H9 (cell line): ENCODE measurements around the gene DOCK2. TPM values are rescaled to one million over a fixed set of nuclear protein-coding genes. Genes with fewer than 3 reads are reported as not detected.

Experiments used
- DNase-seq: peaks from one replicate; pipeline ENCODE4 v3.0.0-alpha.2; 2017
- H2AFZ ChIP-seq: one replicate; pipeline ENCODE4 v1.6.1; 2013; ENCODE audit warnings: mild to moderate bottlenecking, low read length, control low read depth, moderate library complexity
- H2AK5ac ChIP-seq: 2 replicates; pipeline ENCODE4 v1.6.1; 2013; ENCODE audit warnings: low read length, control low read depth, mixed read lengths; ENCODE audit not compliant: insufficient read length
- H2BK120ac ChIP-seq: one replicate; pipeline ENCODE4 v1.6.1; 2013; ENCODE audit warnings: low read depth, mild to moderate bottlenecking, low read length, control low read depth, inconsistent platforms; ENCODE audit not compliant: poor library complexity, severe bottlenecking
- H2BK12ac ChIP-seq: 2 replicates; pipeline ENCODE4 v1.6.1; 2013; ENCODE audit warnings: low read length, control low read depth, mixed read lengths, low read depth; ENCODE audit not compliant: insufficient read length
- H2BK15ac ChIP-seq: 2 replicates; pipeline ENCODE4 v1.6.1; 2013; ENCODE audit warnings: low read depth, low read length, control low read depth
- H2BK20ac ChIP-seq: one replicate; pipeline ENCODE4 v1.6.1; 2013; ENCODE audit warnings: low read depth, mild to moderate bottlenecking, low read length, control low read depth, inconsistent platforms; ENCODE audit not compliant: poor library complexity, severe bottlenecking
- H2BK5ac ChIP-seq: 2 replicates; pipeline ENCODE4 v1.6.1; 2013; ENCODE audit warnings: low read length, control low read depth, mixed read lengths; ENCODE audit not compliant: insufficient read length
- H3K14ac ChIP-seq: 2 replicates; pipeline ENCODE4 v1.6.1; 2013; ENCODE audit warnings: low read length, control low read depth; ENCODE audit not compliant: insufficient read depth
- H3K18ac ChIP-seq: 2 replicates; pipeline ENCODE4 v1.6.1; 2013; ENCODE audit warnings: low read depth, mild to moderate bottlenecking, mixed read lengths, low read length, control low read depth; ENCODE audit not compliant: insufficient read length
- H3K23ac ChIP-seq: 2 replicates; pipeline ENCODE4 v1.6.1; 2013; ENCODE audit warnings: low read length, control low read depth, mixed read lengths, low read depth; ENCODE audit not compliant: insufficient read length
- H3K23me2 ChIP-seq: 2 replicates; pipeline ENCODE4 v1.6.1; 2013; ENCODE audit warnings: low read depth, mild to moderate bottlenecking, mixed read lengths, low read length, control low read depth; ENCODE audit not compliant: insufficient read length, poor library complexity, severe bottlenecking
- H3K27ac ChIP-seq: 2 replicates; pipeline ENCODE4 v1.5.1; 2013; ENCODE audit warnings: low read length, control low read depth, mixed read lengths, low read depth; ENCODE audit not compliant: insufficient read length
- H3K27me3 ChIP-seq: 2 replicates; pipeline ENCODE4 v1.6.1; 2013; ENCODE audit warnings: low read length, control low read depth, inconsistent platforms; ENCODE audit not compliant: insufficient read depth
- H3K4ac ChIP-seq: 2 replicates; pipeline ENCODE4 v1.6.1; 2013; ENCODE audit warnings: low read depth, mild to moderate bottlenecking, control low read depth, inconsistent platforms, low read length, moderate library complexity
- H3K4me1 ChIP-seq: 2 replicates; pipeline ENCODE4 v1.6.1; 2013; ENCODE audit warnings: low read length, control low read depth, inconsistent platforms; ENCODE audit not compliant: insufficient read depth
- H3K4me2 ChIP-seq: 2 replicates; pipeline ENCODE4 v1.6.1; 2013; ENCODE audit warnings: low read length, control low read depth, mixed read lengths; ENCODE audit not compliant: insufficient read length, insufficient read depth
- H3K56ac ChIP-seq: 2 replicates; pipeline ENCODE4 v1.6.1; 2013; ENCODE audit warnings: low read depth, mild to moderate bottlenecking, mixed read lengths, low read length, control low read depth; ENCODE audit not compliant: insufficient read length
- H3K79me1 ChIP-seq: 2 replicates; pipeline ENCODE4 v1.6.1; 2013; ENCODE audit warnings: low read depth, mild to moderate bottlenecking, moderate library complexity, low read length, control low read depth, inconsistent platforms; ENCODE audit not compliant: insufficient read depth, poor library complexity, severe bottlenecking
- H3K79me2 ChIP-seq: 2 replicates; pipeline ENCODE4 v1.6.1; 2013; ENCODE audit warnings: low read length, control low read depth, inconsistent platforms; ENCODE audit not compliant: insufficient read depth
- H3K9ac ChIP-seq: 2 replicates; pipeline ENCODE4 v1.6.1; 2013; ENCODE audit warnings: low read length, control low read depth, mixed read lengths; ENCODE audit not compliant: insufficient read length; ENCODE audit errors: extremely low read depth
- H3K9me3 ChIP-seq: one replicate; pipeline ENCODE4 v1.6.1; 2013; ENCODE audit warnings: low read depth, low read length, inconsistent platforms; ENCODE audit not compliant: control insufficient read depth
- H3T11ph ChIP-seq: one replicate; pipeline ENCODE4 v1.6.1; 2013; ENCODE audit warnings: mild to moderate bottlenecking, low read length, control low read depth, inconsistent platforms
- H4K20me1 ChIP-seq: one replicate; pipeline ENCODE4 v1.6.1; 2013; ENCODE audit not compliant: control insufficient read depth, insufficient read length, insufficient read depth
- H4K5ac ChIP-seq: 2 replicates; pipeline ENCODE4 v1.6.1; 2013; ENCODE audit warnings: low read depth, mild to moderate bottlenecking, mixed read lengths, low read length, control low read depth; ENCODE audit not compliant: insufficient read length
- H4K8ac ChIP-seq: replicated peaks from 2 replicates; pipeline ENCODE4 v1.6.1; 2013; ENCODE audit warnings: low read length, control low read depth, mixed read lengths, low read depth; ENCODE audit not compliant: insufficient read length
- H4K91ac ChIP-seq: 2 replicates; pipeline ENCODE4 v1.6.1; 2013; ENCODE audit warnings: low read depth, mild to moderate bottlenecking, moderate library complexity, mixed read lengths, low read length, control low read depth; ENCODE audit not compliant: insufficient read length
- H3K27ac Mint-ChIP-seq, 3 experiments: 2 replicates in 2 of 3; 3 replicates in 1 of 3; pipeline ENCODE4 v1.8.0; 2020 to 2021; ENCODE audit warnings: mixed read lengths in 3 of 3, mild to moderate bottlenecking in 1 of 3, moderate library complexity in 1 of 3
- H3K27me3 Mint-ChIP-seq: 2 replicates; pipeline ENCODE4 v1.8.0; 2021; ENCODE audit warnings: low read depth, mild to moderate bottlenecking, moderate library complexity, mixed read lengths
- H3K36me3 Mint-ChIP-seq, 3 experiments: 2 replicates in 2 of 3; 3 replicates in 1 of 3; pipeline ENCODE4 v1.8.0; 2020 to 2021; ENCODE audit warnings: low read depth in 3 of 3, mixed read lengths in 3 of 3; ENCODE audit not compliant: insufficient read depth in 1 of 3
- H3K4me1 Mint-ChIP-seq, 2 experiments: 2 replicates each; pipeline ENCODE4 v1.8.0; 2020; ENCODE audit warnings: mixed read lengths in 2 of 2
- H3K4me3 Mint-ChIP-seq, 2 experiments: 2 replicates in 1 of 2; 3 replicates in 1 of 2; pipeline ENCODE4 v1.8.0; 2020 to 2021; ENCODE audit warnings: mild to moderate bottlenecking in 2 of 2, mixed read lengths in 2 of 2, moderate library complexity in 1 of 2
- H3K9me3 Mint-ChIP-seq, 2 experiments: 2 replicates in 1 of 2; 3 replicates in 1 of 2; pipeline ENCODE4 v1.8.0; 2020; ENCODE audit warnings: mild to moderate bottlenecking in 2 of 2, mixed read lengths in 2 of 2, moderate library complexity in 1 of 2
- WGBS: extraction: QIAGEN DNeasy Blood & Tissue Kit; methylation state at CpG from one replicate; pipeline ENCODE4 v1.1.7; 2013; ENCODE audit warnings: missing lambda C conversion rate, low lambda C conversion rate, mixed read lengths; ENCODE audit not compliant: insufficient read length; ENCODE audit errors: extremely low coverage; 5-methylcytosine and 5-hydroxymethylcytosine counted together
- total RNA-seq: library from RNA; stranded (reverse); gene quantifications from 2 replicates; pipeline ENCODE4 v1.2.1, GENCODE V29; 2021
- TF ChIP-seq, protein P1 (sequence below): fragments of 200-600 bp; sonication (generic); conservative IDR thresholded peaks from 3 replicates; pipeline ENCODE4 v1.8.0; 2021; ENCODE audit warnings: antibody characterized with exemption, mild to moderate bottlenecking

Gene DOCK2
- total RNA-seq, 1 experiment from 2014 or later = 7.8 TPM

DNA sequence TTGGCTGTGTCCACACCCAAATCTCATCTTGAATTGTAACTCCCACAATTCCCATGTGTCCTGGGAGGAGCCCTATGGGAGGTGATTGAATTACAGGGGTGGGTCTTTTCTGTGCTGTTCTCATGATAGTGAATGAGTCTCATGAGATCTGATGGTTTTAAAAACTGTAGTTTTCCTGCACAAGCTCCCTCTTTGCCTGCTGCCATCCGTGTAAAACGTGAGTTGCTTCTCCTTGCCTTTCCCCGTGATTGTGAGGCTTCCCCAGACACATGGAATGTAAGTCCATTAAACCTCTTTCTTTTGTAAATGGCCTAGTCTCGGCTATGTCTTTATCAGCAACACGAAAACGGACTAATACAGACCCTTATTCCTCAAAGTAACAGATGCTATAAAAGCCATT, 94.1 kb downstream of the DOCK2 start:
- Histone ChIP-seq H2BK120ac (no peak overlapping the region), H3K79me2 (no peaks in the 10 kb centered on the region), H4K20me1 (no peaks in the 10 kb centered on the region), H3K56ac (no peak overlapping the region), H4K8ac (no peak overlapping the region), H3K27me3 (no peaks in the 10 kb centered on the region), H2AFZ (no peak overlapping the region), H3K79me1 (no peaks in the 10 kb centered on the region), H2BK20ac (no peak overlapping the region), H2BK5ac (no peak overlapping the region), H3K23me2 (no peaks in the 10 kb centered on the region), H4K5ac (no peak overlapping the region), H3K14ac (no peak overlapping the region), H2AK5ac (no peak overlapping the region), H3T11ph (no peak overlapping the region), H3K4me2 (no peak overlapping the region), H3K18ac (no peak overlapping the region), H4K91ac (no peak overlapping the region), H2BK12ac (no peak overlapping the region), H2BK15ac (no peak overlapping the region), H3K9ac (no peak overlapping the region), H3K4ac (no peak overlapping the region), H3K27ac (no peak overlapping the region), H3K23ac (no peak overlapping the region), H3K4me1 (no peaks in the 10 kb centered on the region), H3K9me3 (no peaks in the 10 kb centered on the region)
- H3K36me3 Mint-ChIP-seq = peaks cover 3 to 5% (median 5%) of the 10 kb centered on the region in 3 experiments; a peak in 3 of 7 replicates
- no CpG with 5 or more reads among the region's 6 CpGs for WGBS
- H3K9me3 Mint-ChIP-seq = peaks cover 5 to 6% of the 10 kb centered on the region in 2 experiments; a peak in 3 of 5 replicates
- TF ChIP-seq, protein P1, sequence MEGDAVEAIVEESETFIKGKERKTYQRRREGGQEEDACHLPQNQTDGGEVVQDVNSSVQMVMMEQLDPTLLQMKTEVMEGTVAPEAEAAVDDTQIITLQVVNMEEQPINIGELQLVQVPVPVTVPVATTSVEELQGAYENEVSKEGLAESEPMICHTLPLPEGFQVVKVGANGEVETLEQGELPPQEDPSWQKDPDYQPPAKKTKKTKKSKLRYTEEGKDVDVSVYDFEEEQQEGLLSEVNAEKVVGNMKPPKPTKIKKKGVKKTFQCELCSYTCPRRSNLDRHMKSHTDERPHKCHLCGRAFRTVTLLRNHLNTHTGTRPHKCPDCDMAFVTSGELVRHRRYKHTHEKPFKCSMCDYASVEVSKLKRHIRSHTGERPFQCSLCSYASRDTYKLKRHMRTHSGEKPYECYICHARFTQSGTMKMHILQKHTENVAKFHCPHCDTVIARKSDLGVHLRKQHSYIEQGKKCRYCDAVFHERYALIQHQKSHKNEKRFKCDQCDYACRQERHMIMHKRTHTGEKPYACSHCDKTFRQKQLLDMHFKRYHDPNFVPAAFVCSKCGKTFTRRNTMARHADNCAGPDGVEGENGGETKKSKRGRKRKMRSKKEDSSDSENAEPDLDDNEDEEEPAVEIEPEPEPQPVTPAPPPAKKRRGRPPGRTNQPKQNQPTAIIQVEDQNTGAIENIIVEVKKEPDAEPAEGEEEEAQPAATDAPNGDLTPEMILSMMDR = no peak
- 0 out of 4 replicates have a peak, but pooled peaks cover 0 to 2% of the 10 kb centered on the region in 2 experiments for H3K4me1 Mint-ChIP-seq
- no peak for DNase-seq
- no peak overlapping the region for H3K4me3 Mint-ChIP-seq
- H3K27me3 Mint-ChIP-seq = no peaks in the 10 kb centered on the region
- H3K27ac Mint-ChIP-seq = no peak overlapping the region
